T-helper 22 cell (primary cell): Measurements from ENCODE around the gene HSPB9.
"Not testable (repeated sequence)": the region's sequence is repeated elsewhere in the genome, so short reads cannot be mapped to it uniquely, and the experiment has no call there.

Experiments
- DNase-seq: peaks from one replicate; pipeline ENCODE4 v3.0.0-alpha.2; 2020; ENCODE audit warnings: low read depth

HSPB9 gene

DNA sequence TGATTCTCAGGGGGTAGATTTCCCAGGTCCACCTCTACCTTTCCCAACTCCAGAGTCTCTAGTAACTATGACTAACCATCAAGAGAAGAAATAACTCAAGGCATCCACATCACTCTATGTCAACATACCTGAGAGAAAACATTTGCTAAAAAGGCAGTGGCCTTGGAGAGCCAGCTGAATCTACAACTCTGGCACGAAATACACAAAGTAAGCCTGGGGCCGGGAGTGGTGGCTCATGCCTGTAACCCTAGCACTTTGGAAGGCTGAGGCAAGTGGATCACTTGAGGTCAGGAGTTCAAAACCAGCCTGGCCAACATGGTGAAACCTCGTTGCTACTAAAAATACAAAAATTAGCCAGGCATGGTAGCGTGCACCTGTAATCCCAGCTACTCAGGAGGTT lies 20.5 kb downstream of the HSPB9 start:
- DNase-seq = not testable (repeated sequence)

DNA sequence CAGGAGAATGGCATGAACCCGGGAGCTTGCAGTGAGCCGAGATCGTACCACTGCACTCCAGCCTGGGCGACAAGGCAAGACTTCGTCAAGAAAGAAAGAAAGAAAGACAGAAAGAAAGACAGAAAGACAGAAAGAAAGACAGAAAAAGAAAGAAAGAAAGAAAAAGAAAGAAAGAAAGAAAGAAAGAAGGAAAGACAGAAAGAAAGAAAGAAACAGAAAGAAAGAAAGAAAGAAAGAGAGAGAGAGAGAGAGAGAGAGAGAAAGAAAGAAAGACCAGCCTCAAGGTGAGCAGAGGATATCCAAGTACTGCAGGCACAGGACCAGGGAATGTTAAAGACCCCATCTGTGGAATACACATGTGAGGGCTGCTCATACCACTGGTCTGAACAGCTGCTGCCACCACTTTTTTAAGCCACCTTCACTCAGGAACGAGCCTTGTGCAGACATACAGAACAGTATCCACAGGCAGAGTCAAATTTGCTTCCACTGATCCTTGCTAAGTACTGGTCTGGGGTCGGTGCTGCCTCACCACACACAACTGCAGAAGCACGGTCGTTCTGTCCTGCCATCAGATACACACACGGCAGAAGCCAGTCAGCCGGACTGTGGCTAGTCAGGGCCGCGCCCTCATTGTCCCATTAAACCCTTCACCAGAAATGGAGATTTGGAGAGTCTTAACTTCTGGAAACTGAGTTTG lies 24.5 kb downstream of the HSPB9 start:
- DNase-seq = no peak

DNA sequence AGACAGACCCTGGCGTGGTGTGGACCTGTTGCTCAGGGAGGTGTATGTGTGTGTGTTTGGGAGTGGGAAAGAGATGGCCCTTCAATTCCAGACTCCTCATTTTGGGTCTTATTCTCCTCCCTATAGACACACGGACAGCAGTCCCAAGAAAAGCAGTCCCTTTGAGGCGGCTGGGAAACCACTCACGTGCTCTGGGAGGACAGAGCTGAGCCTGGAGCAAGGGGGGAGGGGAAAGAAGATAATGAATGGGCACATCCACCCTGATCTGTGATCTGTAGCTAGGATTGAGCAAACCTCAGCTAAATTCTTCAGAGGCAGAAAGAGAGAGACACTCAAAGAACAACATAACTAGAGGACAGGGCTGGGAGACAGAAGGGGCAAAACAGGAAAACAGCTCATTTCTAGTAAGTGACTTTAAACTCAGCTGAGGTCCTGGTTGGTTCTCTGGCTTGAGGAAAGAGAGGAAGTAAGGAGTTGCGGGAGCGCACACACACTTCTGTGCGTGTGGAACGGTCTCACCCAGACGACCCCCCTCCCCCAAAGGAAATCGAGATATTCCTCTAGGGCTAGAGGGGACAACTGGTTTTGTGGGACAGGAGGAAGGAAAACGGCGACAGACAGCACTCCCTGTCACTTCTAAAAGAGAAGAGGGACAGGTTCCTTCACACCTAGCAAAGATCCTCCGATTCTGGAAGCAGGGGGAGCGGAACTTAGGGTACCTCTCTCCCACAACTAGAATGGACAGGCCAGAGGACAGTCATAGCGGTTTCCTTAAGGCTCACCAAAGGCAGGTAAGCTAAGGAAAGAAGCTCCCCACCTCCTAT lies 31.5 kb downstream of the HSPB9 start:
- DNase-seq = no peak

DNA sequence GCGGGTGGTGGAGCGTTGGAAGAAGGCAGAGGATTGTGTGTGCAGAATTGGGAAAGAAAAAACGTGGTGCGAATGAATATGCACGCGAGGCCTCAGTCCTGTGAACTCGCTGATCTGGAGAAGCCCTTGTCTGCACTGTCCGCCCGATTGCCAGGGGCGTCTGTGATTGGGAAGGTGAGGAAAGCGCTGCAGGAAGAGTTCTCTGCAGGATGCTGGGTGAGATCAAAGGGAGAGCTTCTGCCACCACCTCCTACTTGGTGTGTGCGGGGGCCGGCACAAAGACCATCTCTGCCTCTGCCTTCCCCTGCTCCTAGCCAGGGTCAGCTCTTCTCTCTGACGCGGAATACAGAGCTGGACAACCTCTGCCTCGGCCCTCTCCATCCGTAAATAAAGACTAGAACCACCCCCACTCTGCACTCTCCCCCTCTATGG lies 33.0 kb downstream of the HSPB9 start:
- no peak for DNase-seq

DNA sequence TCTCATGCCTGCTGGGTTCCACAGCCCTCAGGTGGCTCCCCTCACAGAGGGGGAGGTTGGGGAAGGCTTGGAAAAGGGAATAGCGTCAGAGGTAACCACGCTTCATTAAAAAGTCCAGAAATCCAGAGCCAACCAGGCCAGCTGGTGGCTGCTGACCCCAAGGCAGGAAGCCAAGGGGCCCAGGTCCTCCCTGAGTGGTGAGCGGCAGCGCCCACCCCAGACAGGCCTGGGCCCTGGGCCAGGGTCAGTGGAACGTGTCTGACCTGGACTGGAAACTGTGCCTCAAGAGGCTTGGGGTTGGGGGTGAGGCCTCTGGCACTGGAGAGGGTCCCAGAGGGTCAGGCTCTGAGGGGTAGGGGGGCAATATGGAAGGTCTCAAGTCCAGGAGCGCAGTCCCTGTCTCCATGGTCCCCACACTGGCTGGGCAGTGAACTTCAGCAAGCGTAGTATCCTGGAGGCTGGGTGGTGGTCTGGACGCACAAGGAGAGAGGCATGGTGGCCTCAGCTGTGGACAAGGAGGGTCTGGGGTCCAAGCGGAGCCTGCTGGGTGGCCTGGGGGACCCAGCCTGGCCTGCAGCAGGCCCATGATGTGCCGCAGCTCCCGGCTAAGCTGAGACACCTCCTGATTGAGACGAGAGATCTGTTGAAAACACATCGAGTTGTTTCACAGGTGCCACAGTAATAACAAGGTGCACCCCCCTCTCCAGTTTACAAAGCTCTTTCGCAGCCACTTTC lies 37.4 kb downstream of the HSPB9 start:
- no peak for DNase-seq

DNA sequence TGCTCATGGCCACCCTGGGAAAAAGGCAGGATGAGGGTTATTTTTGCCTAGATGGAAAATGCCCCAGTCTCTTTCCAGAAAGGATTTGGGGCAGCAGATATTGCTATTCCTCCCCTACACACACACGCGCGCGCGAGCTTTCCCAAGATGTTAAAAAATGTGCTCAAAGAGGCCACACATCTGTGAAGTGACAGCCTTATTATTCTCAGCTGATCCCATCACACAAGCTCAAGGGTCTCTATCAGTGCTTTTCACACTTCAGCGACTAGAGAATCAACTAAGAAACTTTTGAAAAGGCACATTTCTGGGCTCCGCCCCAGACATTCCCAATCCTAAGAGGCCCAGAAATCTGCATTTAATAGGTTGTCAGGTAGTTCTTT lies 37.9 kb downstream of the HSPB9 start:
- no peak for DNase-seq

DNA sequence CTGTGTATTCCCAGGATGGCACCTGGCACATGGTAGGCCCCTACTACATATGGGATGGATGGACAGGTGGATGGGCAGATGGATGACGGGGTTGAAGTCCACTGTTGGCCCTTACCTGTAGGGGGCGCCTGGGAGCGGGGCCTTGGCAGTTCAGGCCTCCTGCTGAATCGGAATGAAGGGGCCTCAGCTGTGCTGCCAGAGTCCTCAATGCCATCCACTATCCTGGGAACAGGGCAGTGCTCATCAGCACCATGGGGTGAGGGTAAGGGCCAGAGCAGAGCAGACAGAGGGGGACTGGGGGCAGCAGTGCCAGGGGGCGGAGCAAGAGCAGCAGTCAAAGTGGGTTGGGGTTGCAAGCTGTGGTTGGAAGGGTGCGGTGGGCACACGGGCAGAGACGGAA lies 40.5 kb downstream of the HSPB9 start:
- no peak for DNase-seq

DNA sequence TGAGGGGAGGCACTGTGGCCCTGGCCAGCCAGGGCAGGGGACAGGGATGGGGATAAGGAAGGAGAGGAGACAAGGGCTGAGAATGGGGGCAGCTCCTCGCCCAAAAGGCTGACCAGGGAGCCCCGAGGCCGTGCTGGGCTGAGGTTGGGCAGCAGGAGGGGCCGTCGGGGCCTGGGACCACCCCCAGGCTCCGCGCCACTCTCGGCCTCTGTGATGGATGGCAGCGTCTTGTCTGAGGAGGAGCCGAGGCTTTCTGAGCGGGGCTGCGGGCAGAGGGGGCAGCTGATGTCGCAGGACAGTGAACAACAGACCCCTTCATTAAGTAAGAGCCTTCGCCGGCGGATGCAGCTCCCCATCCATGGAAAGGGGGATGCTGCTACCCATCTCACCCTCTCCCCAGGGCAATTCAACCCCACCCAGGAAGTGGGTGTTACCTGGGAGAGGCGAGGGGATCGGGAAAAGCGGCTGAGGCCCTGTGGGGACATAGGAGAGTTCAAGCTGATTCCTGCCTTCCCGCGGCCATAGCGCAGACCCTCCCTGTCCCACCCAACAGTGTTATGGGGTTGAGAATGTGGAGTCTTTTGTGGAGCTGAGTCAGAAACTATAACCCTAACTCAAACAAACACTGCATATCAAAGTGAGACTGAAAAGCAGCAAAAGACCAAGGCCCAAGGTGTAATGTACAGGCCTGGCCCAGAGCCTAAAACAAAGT lies 41.2 kb downstream of the HSPB9 start:
- no peak for DNase-seq

DNA sequence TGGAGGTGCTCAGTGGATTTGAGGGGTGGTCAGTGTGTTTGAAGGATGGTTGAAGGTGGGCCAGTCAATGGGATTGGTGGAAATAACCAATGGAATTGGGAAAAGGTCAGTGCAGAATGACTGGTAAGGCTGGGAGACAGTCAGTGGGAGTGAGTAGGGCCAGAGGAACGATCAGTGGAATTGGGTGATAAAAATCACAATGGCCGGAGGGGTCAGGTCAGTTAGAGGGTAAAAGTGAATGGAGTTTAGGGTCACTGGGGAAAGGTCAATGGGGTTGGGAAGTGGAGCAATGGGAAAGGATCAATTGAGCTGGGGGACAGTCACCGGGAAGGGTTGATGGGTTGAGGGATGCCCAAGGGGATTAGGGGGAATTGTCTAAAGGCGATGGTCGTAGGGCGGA lies 43.1 kb downstream of the HSPB9 start:
- no peak for DNase-seq

DNA sequence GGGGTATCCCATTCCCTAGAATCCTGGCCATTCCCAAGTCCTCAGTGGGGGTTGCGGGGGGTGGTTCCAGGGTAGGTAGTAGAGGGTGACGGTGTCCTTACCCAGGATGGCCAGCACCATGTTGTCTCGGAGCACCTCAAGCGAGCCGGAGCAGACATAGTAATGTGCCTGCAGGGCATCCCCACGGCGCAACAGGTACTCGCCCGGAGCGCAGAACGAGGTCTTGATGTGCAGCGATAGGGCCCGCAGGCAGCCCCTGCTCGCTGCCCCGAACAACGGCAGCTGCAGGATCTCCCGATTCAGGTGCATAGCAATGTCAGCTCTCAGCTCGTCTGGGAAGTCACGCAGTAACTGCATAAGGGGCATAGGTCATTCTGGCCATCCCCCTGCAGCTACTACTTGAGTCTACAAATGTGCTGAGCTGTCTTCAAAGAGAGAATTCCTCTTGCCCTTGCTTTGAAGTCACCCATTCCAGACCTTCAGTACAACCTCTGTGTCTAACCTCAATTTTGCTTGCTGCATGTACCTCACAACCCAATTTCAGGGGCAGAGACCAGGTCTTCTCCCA lies 43.7 kb downstream of the HSPB9 start:
- DNase-seq = no peak

DNA sequence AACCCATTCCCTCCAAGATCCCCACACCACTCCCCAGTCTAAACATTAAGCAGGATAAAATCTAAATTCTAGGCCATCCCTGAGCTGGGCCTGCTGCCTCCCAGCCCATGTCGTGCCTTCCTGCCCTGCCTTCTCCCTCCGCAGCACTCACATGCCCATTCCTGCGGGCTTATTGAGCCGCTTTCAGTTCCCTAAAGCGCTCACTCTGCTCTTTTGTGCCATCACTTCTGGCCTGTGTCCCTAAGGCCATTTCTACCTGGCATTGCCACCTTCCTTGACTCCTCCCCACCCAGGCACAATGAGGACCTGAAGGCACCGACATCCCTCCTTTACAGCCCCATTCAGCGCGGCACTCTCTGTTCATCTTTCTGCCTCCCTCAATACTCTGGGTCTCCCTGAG lies 45.2 kb downstream of the HSPB9 start:
- no peak for DNase-seq

DNA sequence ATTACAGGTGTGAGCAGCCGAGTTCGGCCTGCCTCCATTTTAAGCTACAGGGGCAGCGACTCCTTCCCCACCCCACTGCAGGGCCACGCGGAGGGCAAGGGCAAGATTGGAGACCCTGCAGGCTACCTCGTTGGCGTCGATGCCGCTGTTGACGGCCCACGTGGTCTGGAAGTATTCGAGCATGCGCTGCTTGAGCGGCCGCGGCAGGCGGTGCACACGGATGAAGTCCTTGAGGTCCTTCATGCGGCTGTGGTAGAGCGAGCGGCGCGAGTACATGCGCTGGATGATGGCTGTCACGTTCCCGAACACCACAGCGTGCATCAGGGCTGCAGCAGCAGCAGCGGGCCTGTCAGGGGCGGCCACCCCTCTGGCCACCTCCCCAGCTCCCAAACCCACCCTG lies 46.7 kb downstream of the HSPB9 start:
- no peak for DNase-seq

DNA sequence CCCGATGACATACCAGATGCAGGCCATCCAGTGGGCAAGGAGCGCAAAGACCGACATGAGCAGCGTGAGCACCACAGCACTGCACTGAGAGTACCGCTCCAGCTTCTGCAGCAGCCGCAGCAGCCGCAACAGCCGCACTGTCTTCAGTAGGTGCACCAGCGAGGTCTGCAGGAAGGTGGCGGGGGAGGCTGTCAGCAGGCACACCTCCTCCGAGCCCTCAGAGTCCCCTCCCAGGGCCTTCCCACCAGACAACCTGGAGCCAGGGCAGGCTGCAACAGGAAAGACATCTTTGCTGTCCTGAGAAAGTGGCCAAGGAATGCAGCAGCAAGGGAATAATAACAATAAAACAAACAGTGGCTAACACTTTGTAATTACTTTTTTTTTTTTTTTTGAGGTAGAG lies 49.2 kb downstream of the HSPB9 start:
- no peak for DNase-seq
